ENCODE results near the gene PRDX6. TPM values are rescaled to one million over a fixed set of nuclear protein-coding genes. Genes with fewer than 3 reads are reported as not detected.

PRDX6 gene
- total and polyA plus RNA-seq, 10 of the 15 experiments (the other 5 are each of a cell fraction or from before 2014, with no cell fraction given), result 70.7 to 230 (median 138) TPM

Other genes starting within 250 kb of the PRDX6 start
- gene SLC9C2, start 125.7 kb downstream of the PRDX6 start, total RNA-seq (2014; rRNA removed), result not detected in 2 replicates
- not detected in 2 replicates for gene SLC9C2, start 125.7 kb downstream of the PRDX6 start, total RNA-seq (2014; rRNA removed; fragmentation: Illumina TruSeq; extraction: Trizol)
- not detected in 2 replicates for gene SLC9C2, start 125.7 kb downstream of the PRDX6 start, total RNA-seq (2021)
- not detected in 2 replicates for gene SLC9C2, start 125.7 kb downstream of the PRDX6 start, polyA plus RNA-seq (2011; rRNA removed)
- gene SLC9C2, start 125.7 kb downstream of the PRDX6 start, polyA plus RNA-seq (2014; fragmentation: Illumina TruSeq; extraction: Trizol), result not detected in 2 replicates
- not detected for gene SLC9C2, start 125.7 kb downstream of the PRDX6 start, polyA plus RNA-seq (2014; fragmentation: Nextera tagmentation; extraction: Ambion mirVana)
- not detected in 2 replicates for gene SLC9C2, start 125.7 kb downstream of the PRDX6 start, polyA plus RNA-seq (2014; rRNA removed)
- not detected for gene SLC9C2, start 125.7 kb downstream of the PRDX6 start, polyA plus RNA-seq (2016; fragmentation: Nextera tagmentation; extraction: Ambion mirVana)
- not detected in 2 replicates for gene TEX50, start 158.0 kb downstream of the PRDX6 start, total RNA-seq (2014; rRNA removed)
- gene TEX50, start 158.0 kb downstream of the PRDX6 start, total RNA-seq (2014; rRNA removed; fragmentation: Illumina TruSeq; extraction: Trizol), result not detected in 2 replicates
- not detected in 2 replicates for gene TEX50, start 158.0 kb downstream of the PRDX6 start, total RNA-seq (2021)
- gene TEX50, start 158.0 kb downstream of the PRDX6 start, polyA plus RNA-seq (2011; rRNA removed), result not detected in 2 replicates
- not detected in 2 replicates for gene TEX50, start 158.0 kb downstream of the PRDX6 start, polyA plus RNA-seq (2014; fragmentation: Illumina TruSeq; extraction: Trizol)
- gene TEX50, start 158.0 kb downstream of the PRDX6 start, polyA plus RNA-seq (2014; fragmentation: Nextera tagmentation; extraction: Ambion mirVana), result not detected
- gene TEX50, start 158.0 kb downstream of the PRDX6 start, polyA plus RNA-seq (2014; rRNA removed), result not detected in 2 replicates
- gene TEX50, start 158.0 kb downstream of the PRDX6 start, polyA plus RNA-seq (2016; fragmentation: Nextera tagmentation; extraction: Ambion mirVana), result not detected
- not detected in 2 replicates for gene ANKRD45, start 192.5 kb downstream of the PRDX6 start, total RNA-seq (2014; rRNA removed)
- not detected in 2 replicates for gene ANKRD45, start 192.5 kb downstream of the PRDX6 start, total RNA-seq (2014; rRNA removed; fragmentation: Illumina TruSeq; extraction: Trizol)
- gene ANKRD45, start 192.5 kb downstream of the PRDX6 start, total RNA-seq (2021), result not detected in 2 replicates
- 0.06 and 0.14 TPM in 2 replicates for gene ANKRD45, start 192.5 kb downstream of the PRDX6 start, polyA plus RNA-seq (2011; rRNA removed)
- 0.04 TPM in 1 of 2 replicates, not detected in the other for gene ANKRD45, start 192.5 kb downstream of the PRDX6 start, polyA plus RNA-seq (2014; fragmentation: Illumina TruSeq; extraction: Trizol)
- under 1 TPM in 1 of 2 experiments, not detected in 1; 0.13 TPM for gene ANKRD45, start 192.5 kb downstream of the PRDX6 start, polyA plus RNA-seq (2014; fragmentation: Nextera tagmentation; extraction: Ambion mirVana)
- not detected in 2 replicates for gene ANKRD45, start 192.5 kb downstream of the PRDX6 start, polyA plus RNA-seq (2014; rRNA removed)
- gene ANKRD45, start 192.5 kb downstream of the PRDX6 start, polyA plus RNA-seq (2016; fragmentation: Nextera tagmentation; extraction: Ambion mirVana), result under 1 TPM; 0.09 to 0.15 TPM
- gene KLHL20, start 237.6 kb downstream of the PRDX6 start, total RNA-seq (2014; rRNA removed), result 9.0 and 9.2 TPM in 2 replicates
- 11.0 and 11.3 TPM in 2 replicates for gene KLHL20, start 237.6 kb downstream of the PRDX6 start, total RNA-seq (2014; rRNA removed; fragmentation: Illumina TruSeq; extraction: Trizol)
- 12.5 and 14.0 TPM in 2 replicates for gene KLHL20, start 237.6 kb downstream of the PRDX6 start, total RNA-seq (2021)
- 12.7 and 14.3 TPM in 2 replicates for gene KLHL20, start 237.6 kb downstream of the PRDX6 start, polyA plus RNA-seq (2011; rRNA removed)
- gene KLHL20, start 237.6 kb downstream of the PRDX6 start, polyA plus RNA-seq (2014; fragmentation: Illumina TruSeq; extraction: Trizol), result 12.0 and 13.1 TPM in 2 replicates
- 1 to 10 TPM; 3.8 to 5.8 TPM for gene KLHL20, start 237.6 kb downstream of the PRDX6 start, polyA plus RNA-seq (2014; fragmentation: Nextera tagmentation; extraction: Ambion mirVana)
- gene KLHL20, start 237.6 kb downstream of the PRDX6 start, polyA plus RNA-seq (2014; rRNA removed), result 8.6 and 9.1 TPM in 2 replicates
- gene KLHL20, start 237.6 kb downstream of the PRDX6 start, polyA plus RNA-seq (2016; fragmentation: Nextera tagmentation; extraction: Ambion mirVana), result 10 to 100 TPM in 1 of 2 experiments, 1 to 10 TPM in 1; 7.0 to 10.8 TPM